GM19043 (cell line): Measurements from ENCODE around the gene CCND1.

Experiments used
- ATAC-seq: cut with Tn5 transposase; IDR thresholded peaks from one replicate; pipeline ENCODE4 v1.9.1; 2021; ENCODE audit warnings: low read depth; ENCODE audit not compliant: unreplicated experiment

The CCND1 gene

DNA sequence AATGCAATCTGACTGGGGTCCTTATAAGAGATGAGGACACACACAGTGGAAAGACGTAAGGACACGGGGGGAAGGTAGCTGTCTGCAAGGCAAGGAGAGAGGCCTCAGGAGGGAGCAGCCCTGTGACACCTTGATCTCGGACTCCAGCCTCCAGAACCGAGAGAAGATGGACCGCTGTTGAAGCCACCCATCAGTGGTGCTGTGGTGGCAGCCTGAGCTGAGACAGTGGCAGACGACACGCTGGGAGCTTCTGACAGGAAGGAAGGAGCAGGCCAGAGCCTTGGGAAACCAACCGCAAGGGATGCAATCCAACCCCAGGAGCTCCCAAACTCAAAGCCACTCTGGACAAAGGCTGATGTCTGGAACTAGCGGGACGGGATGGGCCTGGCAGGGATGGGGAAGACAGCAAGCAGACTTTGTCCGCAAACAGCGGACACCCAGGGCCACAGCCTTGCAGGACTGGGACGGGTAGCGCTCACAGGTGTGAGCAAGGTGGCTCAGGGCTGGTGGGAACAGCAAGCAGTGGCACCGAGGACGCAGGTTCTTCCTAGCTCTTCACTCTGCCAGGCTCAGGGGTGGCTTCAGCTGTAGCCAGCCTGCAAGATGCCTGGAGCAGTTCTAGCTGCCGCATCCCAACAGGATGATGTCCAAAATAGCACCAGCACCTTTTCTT is 23.3 kb downstream of the CCND1 start:
- ATAC-seq, result no peak

DNA sequence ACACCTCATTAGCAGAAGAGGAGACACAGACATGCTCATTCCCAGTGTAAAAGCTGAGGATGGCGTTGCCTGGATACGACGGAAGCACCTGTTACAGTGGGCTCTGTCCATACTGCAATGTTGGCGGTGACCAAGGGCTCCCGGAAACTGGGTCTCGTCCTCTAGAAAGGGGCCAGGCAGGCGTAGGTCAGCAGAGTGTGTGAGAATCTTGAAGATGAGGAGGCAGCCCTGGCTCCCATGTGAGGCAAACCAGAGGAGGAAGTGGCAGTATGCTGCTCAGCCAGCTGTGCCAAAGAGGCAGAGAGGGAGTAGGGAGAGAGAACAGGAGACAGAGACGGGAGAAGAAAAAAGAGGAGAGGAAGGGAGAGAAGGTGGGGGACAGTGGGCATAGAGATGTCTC is 23.9 kb downstream of the CCND1 start:
- no peak for ATAC-seq

DNA sequence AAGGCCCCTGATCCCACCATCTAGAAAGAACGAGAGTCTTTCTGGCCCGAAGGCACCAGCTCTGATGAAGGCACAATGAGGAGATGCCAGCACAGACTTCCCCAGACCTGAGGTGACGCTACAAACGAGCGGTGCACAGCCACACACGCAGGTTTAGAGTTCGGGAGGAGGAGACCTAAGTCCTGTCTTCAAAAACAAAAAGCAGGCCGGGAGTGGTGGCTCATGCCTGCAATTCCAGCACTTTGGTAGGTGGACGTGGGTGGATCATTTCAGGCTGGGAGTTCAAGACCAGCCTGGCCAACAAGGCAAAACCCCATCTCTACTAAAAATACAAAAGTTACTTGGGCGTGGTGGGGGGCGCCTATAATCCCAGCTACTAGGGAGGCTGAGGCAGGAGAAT is 24.7 kb downstream of the CCND1 start:
- ATAC-seq, result no peak

DNA sequence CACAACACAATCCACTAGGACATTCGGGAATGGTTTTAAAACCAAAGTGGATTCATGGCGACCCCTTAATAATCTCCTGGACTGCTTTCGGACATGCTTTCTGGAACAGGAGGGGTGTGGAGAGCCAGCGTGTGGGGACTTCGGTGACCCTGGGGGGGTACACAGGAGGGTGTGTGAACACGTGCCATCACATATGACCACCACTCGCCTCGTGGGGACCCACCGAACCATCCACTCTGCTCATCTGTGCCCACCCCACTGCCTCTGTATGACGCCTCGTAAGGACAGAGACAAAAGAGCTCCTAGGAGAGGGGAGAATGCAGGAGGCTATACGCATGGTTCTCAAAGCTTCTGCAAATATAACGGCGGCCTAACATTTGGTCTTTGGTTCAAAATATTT is 25.3 kb downstream of the CCND1 start:
- ATAC-seq, result no peak

DNA sequence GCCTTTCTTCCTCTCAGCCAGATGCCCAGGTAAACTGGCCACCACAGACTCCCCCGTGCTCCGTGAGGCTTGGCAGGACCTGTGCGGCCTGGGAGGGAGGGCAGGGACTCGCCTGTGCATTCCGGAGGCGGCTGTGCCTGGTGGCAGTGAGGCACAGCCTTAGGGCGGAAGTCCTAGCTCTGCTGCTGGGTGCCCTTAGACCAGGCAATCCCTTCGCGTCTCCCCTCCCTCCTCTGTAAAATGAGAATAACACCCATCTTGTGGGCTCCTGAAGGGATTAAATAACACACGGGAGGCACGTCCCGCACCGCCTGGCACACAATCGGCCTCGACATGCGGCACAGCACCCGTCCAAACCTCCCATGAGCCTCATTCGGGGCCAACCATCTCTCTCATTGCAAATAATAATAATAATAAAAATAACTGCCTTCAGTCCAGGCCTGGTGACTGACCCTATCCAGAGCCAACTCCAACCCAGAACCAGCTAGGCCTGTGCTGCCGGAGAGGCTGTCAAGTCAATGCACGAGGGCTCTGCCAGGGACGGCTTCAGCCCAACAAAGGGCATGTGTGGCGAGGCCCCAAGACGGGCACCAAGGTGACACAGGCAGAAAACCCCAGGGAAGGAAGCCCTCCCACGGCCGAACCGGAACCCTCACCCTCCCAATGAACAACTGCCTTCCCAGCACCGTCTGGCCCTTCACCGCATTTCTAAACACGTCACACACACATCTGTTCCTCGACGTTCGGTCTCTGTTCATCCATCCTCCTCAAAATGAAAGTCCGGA is 26.0 kb downstream of the CCND1 start:
- no peak for ATAC-seq

- ATAC-seq, result no peak
Measured at GRCh38 chr11:69667619-69668604, 27.0 kb downstream of the CCND1 start.

- no peak for ATAC-seq
Measured at GRCh38 chr11:69669486-69669885, 28.5 kb downstream of the CCND1 start.

- ATAC-seq, result no peak
Measured at GRCh38 chr11:69670158-69670845, 29.3 kb downstream of the CCND1 start.

DNA sequence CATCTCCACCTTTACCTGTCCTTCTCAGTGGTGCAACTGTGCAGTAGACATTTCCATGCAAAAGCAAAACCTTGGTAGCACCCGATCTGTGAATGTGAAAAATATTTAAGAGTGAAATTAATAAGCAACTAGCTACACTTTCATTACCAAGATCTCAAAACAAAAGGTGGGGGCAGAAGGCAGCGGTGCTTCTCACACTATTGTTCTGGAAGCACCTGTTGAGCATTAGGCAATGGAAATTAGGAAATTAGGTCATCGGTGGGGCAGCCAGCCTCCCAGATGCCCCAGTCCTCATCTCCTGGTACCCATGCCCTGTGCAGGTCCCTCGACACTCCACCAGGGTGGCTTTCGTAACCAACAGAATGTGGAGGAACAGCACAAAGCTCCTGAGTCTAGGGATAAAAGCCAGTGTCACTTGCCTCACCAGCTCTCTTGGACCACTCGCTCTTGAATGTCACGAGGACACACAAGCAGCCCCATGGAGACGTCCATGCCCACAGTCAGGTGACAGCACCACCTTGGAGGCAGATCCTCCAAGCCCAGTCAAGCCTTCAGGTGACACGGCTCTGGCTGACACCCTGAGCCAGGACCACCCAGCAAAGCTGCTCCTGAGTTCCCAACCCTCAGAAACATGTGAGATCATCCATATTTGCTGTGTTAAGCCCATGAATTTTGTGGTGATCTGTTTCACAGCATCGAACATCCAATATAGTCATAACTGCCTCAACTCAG is 30.9 kb downstream of the CCND1 start:
- no peak for ATAC-seq

DNA sequence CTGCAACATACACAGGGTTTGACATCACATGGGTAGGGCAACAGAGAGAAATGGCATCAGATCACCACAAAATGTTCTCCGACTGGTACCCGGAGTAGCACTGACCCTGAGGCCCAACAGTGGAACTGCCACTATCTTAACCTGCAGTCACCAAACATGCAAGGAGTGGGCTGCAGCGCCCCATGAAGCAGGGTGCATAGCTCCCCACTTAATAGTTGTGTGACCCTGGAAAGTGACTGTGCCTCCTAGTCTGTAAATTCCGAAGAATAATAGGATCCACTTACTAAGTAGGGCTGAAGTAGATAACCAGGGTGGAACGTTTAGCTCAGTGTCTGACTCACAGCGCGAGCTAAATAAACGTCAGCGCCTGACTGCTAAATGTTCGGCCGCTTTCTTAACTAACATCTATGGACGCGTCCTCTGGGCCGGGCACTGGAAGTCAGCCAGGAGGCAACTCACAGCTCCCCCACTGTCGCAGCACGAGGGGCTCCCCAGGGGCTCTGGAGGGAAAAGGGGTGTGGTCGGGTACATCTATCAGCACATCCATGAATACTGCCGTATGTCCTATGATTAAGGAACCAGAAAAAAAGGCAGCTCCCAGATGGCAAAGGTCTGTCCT is 33.4 kb downstream of the CCND1 start:
- ATAC-seq, result no peak

DNA sequence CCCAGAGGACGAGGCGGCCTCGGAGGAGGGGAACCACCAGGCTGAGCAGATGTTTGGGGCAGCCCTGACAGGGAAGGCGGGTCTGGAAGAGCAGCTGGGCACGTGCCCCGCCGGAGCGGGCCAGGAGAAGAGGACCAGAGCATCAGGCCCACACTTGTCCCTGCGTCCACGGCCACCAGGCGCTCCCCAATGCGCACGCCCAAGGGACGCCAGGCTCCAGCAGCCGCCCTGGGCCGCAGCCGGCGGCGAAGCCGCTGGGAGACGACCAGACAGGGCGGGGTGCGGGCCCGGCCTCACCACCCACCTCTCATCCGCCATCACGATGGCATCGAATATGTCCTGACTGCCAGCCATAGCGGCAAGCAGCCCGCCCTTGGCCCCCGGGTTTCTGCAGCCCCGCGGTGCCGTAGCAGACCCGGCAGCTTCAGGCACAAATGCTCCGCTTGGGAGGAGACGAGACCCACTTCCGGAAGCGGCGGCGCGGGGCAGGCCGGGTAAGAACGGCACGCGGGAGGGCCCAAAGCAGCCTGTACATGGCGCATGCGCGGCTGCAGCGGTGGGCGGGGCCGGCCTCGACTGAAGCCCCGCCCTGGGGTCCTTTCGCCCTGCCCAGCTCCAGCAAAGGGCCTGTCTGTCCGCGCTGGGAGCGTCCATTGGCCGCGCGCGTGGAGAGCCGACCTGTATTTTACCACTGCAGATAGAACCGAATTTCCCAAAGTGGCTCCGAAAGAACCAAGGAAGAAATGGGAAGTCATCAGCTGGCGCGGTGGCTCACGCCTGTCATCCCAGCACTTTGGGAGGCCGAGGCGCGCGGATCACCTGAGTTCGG is 34.1 kb downstream of the CCND1 start, which contains the start of gene LTO1:
Gene LTO1, minus strand, starts transcription at position 468 of the 829 bp plus-strand sequence. Its CDS starts 114 bp downstream, at position 354.
- peak; percentile 70 for ATAC-seq

- no peak for ATAC-seq
Measured at GRCh38 chr11:69677749-69678148, 36.8 kb downstream of the CCND1 start.

DNA sequence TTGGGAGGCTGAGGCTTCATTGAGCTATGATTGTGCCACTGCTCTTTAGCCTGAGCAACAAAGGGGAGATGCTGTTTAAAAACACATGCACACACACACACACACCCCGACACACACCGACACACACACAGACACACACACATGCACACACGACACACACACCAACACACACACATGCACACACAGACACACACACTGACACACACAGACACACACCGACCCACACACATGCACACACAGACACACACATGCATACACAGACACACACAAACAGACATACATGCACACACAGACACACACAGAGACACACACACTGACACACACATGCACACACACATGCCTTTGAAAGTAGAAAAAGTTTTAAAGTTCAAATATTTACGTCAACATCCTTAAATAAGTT is 39.7 kb downstream of the CCND1 start:
- no peak for ATAC-seq

GRCh38 chr11:69682221-69682620 is 41.3 kb downstream of the CCND1 start:
- no peak for ATAC-seq

DNA sequence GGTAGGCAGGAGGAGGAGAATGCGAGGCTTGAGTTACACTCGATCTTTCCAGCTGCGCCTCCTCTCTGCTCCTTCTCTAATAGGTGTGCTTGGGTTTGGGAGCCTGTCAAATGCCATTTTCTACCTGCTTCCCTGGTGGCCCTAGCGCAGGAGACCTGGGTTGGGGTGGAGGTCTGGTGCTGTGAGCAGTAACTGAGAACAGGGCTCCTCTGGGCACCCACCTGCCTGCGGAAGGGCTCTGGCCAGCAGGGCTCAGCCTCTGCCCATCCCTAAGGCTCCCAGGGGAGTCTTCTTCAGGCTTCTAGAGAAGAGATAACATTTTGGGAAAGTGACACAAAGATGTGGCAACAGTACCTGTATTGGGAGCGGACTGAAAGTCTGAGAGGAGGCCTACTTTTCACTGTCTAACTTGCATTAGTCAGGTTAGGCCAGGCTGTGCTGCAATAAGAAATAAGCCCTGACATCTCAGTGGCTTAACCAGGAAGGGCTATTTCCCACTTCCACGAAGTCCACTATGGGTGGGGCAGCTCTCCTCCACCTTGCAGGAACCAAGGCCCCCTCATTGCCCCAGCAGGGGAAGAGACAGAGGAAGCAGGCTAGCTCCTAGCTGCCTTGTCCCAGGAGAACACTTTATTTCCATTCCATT is 41.8 kb downstream of the CCND1 start:
- no peak for ATAC-seq

- no peak for ATAC-seq
Measured at GRCh38 chr11:69683764-69684333, 42.9 kb downstream of the CCND1 start.

DNA sequence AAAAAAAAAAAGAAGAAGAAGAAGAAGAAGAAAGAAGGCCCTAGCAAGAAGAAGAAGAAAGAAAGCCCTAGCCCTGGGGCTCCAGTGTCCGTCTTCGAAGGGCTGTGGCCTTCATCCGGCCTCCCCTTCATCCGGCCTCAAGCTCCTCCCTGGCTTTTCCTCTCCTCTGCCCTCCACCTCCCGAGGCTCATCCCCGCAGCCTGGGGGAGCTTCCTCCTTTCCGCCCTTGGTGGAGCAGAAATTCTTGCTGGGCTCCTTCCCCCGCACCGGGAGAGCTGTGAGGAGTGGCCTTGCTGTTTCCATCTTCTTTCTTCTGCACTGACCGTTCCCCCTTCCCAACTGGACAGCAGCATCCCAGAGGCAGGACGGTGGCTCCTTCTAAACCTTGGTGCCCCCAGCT is 43.7 kb downstream of the CCND1 start:
- no peak for ATAC-seq

DNA sequence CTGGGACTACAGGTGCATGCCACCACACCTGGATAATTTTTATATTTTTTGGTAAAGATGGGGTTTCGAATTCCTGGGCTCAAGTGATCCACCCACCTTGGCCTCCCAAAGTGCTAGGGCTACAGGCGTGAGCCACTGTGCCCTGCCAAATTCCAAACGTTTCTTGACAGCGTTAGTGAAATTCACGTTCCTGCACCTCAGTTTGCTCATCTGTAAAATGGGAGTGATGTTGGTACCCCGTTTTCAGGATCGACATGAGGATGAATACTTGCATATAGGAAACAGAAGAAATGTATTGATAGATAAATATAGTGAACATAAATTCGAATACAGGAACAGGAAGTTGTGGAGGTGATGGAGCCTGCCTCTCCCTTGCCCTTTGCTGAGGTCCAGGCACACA is 44.4 kb downstream of the CCND1 start:
- no peak for ATAC-seq
